ENCODE measurements around the gene STRN3.
"Not testable (repeated sequence)": the region's sequence is repeated elsewhere in the genome, so short reads cannot be mapped to it uniquely, and the experiment has no call there.

The STRN3 gene

GRCh38 chr14:30974628-30975027 lies 51.6 kb downstream of the STRN3 start:
- Histone ChIP-seq H3K27ac (no peak overlapping the region), H3K79me2 (peaks cover 60% of the 10 kb centered on the region), H2AFZ (no peak overlapping the region), H3K36me3 (ENCODE audit: control insufficient read depth, insufficient read depth, low read length) (no peaks in the 10 kb centered on the region), H3K4me2 (ENCODE audit: low read length) (no peak overlapping the region), H3K9me3 (ENCODE audit: control insufficient read depth, low read length) (no peaks in the 10 kb centered on the region), H3K9ac (no peak overlapping the region), H3K27me3 (ENCODE audit: control insufficient read depth, insufficient read depth, low read length) (no peaks in the 10 kb centered on the region), H3K4me1 (peaks cover 5% of the 10 kb centered on the region), H3K4me3 (ENCODE audit: low read depth, low read length) (no peak overlapping the region)
- no peak for TF ChIP-seq CTCF (IDR thresholded peaks at IDR 0.05)

GRCh38 chr14:30972882-30973582 lies 53.1 kb downstream of the STRN3 start:
- TF ChIP-seq CTCF (IDR thresholded peaks at IDR 0.05) = no peak
- no peak overlapping the region for H3K27ac ChIP-seq
- no peak overlapping the region for H3K4me2 ChIP-seq (ENCODE audit: low read length)
- no peaks in the 10 kb centered on the region for H3K36me3 ChIP-seq (ENCODE audit: control insufficient read depth, insufficient read depth, low read length)
- no peaks in the 10 kb centered on the region for H3K27me3 ChIP-seq (ENCODE audit: control insufficient read depth, insufficient read depth, low read length)
- no peak overlapping the region for H3K4me3 ChIP-seq (ENCODE audit: low read depth, low read length)
- peaks cover 5% of the 10 kb centered on the region for H3K4me1 ChIP-seq
- peaks cover 63% of the 10 kb centered on the region for H3K79me2 ChIP-seq
- no peak overlapping the region for H2AFZ ChIP-seq
- H3K9ac ChIP-seq = no peak overlapping the region
- H3K9me3 ChIP-seq (ENCODE audit: control insufficient read depth, low read length) = no peaks in the 10 kb centered on the region

GRCh38 chr14:30972036-30972732 lies 54.0 kb downstream of the STRN3 start:
- H3K4me3 ChIP-seq (ENCODE audit: low read depth, low read length); H3K4me2 ChIP-seq (ENCODE audit: low read length): not testable (repeated sequence)

GRCh38 chr14:30971586-30971985 lies 54.6 kb downstream of the STRN3 start:
- Histone ChIP-seq H3K9ac (no peak overlapping the region), H3K36me3 (ENCODE audit: control insufficient read depth, insufficient read depth, low read length) (no peaks in the 10 kb centered on the region), H2AFZ (no peak overlapping the region), H3K4me3 (ENCODE audit: low read depth, low read length) (no peak overlapping the region), H3K9me3 (ENCODE audit: control insufficient read depth, low read length) (peaks cover 2% of the 10 kb centered on the region), H3K79me2 (peaks cover 64% of the 10 kb centered on the region), H3K27me3 (ENCODE audit: control insufficient read depth, insufficient read depth, low read length) (no peaks in the 10 kb centered on the region), H3K27ac (no peak overlapping the region), H3K4me2 (ENCODE audit: low read length) (no peak overlapping the region), H3K4me1 (peaks cover 5% of the 10 kb centered on the region)
- no peak for TF ChIP-seq CTCF (IDR thresholded peaks at IDR 0.05)

More at GRCh38 chr14:30972036-30972732, 54.0 kb downstream of the STRN3 start:
- H3K27me3 ChIP-seq (ENCODE audit: control insufficient read depth, insufficient read depth, low read length); H3K36me3 ChIP-seq (ENCODE audit: control insufficient read depth, insufficient read depth, low read length); H2AFZ ChIP-seq; H3K27ac ChIP-seq; H3K4me1 ChIP-seq; H3K9ac ChIP-seq; H3K9me3 ChIP-seq (ENCODE audit: control insufficient read depth, low read length): not testable (repeated sequence)
- H3K79me2 ChIP-seq = peaks cover 65% of the 10 kb centered on the region

- not testable (repeated sequence) for H3K9me3 ChIP-seq (ENCODE audit: control insufficient read depth, low read length); H3K4me3 ChIP-seq (ENCODE audit: low read depth, low read length); H2AFZ ChIP-seq; H3K4me2 ChIP-seq (ENCODE audit: low read length); H3K36me3 ChIP-seq (ENCODE audit: control insufficient read depth, insufficient read depth, low read length); H3K9ac ChIP-seq; H3K27ac ChIP-seq; H3K4me1 ChIP-seq; H3K27me3 ChIP-seq (ENCODE audit: control insufficient read depth, insufficient read depth, low read length)
- H3K79me2 ChIP-seq = peaks cover 65% of the 10 kb centered on the region
Measured at GRCh38 chr14:30969796-30970195, 56.4 kb downstream of the STRN3 start.

GRCh38 chr14:30967364-30968098 lies 58.6 kb downstream of the STRN3 start:
- not testable (repeated sequence) for H3K9ac ChIP-seq; H3K4me3 ChIP-seq (ENCODE audit: low read depth, low read length); H3K36me3 ChIP-seq (ENCODE audit: control insufficient read depth, insufficient read depth, low read length); H2AFZ ChIP-seq; H3K27me3 ChIP-seq (ENCODE audit: control insufficient read depth, insufficient read depth, low read length); H3K4me2 ChIP-seq (ENCODE audit: low read length); H3K9me3 ChIP-seq (ENCODE audit: control insufficient read depth, low read length); H3K27ac ChIP-seq; H3K4me1 ChIP-seq
- H3K79me2 ChIP-seq = peaks cover 68% of the 10 kb centered on the region
